NCI-H2107 treated with DMSO at 0.1 percent for 48 hours (cell line): ENCODE data around the gene CYBRD1.
"Not testable (repeated sequence)": the region's sequence is repeated elsewhere in the genome, so short reads cannot be mapped to it uniquely, and the experiment has no call there.

Experiments used
- DNase-seq: peaks from one replicate; lab custom pipeline; 2025; ENCODE audit not compliant: unreplicated experiment; lab: John Stamatoyannopoulos, UW

CYBRD1 gene

GRCh38 chr2:171515672-171516298 is 6.5 kb upstream of the CYBRD1 start:
- no peak for DNase-seq

GRCh38 chr2:171516793-171517192 is 5.5 kb upstream of the CYBRD1 start:
- DNase-seq = no peak

GRCh38 chr2:171520471-171520870 is 1.8 kb upstream of the CYBRD1 start:
- no peak for DNase-seq

GRCh38 chr2:171521361-171522051 is 768 bp upstream of the CYBRD1 start:
- DNase-seq = no peak

GRCh38 chr2:171522788-171523087 is 464 bp downstream of the CYBRD1 start:
- no peak for DNase-seq

GRCh38 chr2:171523088-171524017 is 1.1 kb downstream of the CYBRD1 start:
- DNase-seq = no peak

GRCh38 chr2:171524018-171524401 is 1.7 kb downstream of the CYBRD1 start:
- DNase-seq = no peak

- no peak for DNase-seq
These were observed 7.6 kb downstream of the CYBRD1 start for GRCh38 chr2:171529914-171530313.

GRCh38 chr2:171530378-171530777 is 8.1 kb downstream of the CYBRD1 start:
- no peak for DNase-seq

GRCh38 chr2:171530859-171531258 is 8.6 kb downstream of the CYBRD1 start:
- not testable (repeated sequence) for DNase-seq

GRCh38 chr2:171531291-171531690 is 9.0 kb downstream of the CYBRD1 start:
- DNase-seq = no peak

- DNase-seq = no peak
These were observed 9.7 kb downstream of the CYBRD1 start for GRCh38 chr2:171531836-171532450.

GRCh38 chr2:171533331-171533730 is 11.1 kb downstream of the CYBRD1 start:
- no peak for DNase-seq

- DNase-seq = not testable (repeated sequence)
These were observed 13.3 kb downstream of the CYBRD1 start for GRCh38 chr2:171535528-171535927.

GRCh38 chr2:171540437-171540836 is 18.2 kb downstream of the CYBRD1 start:
- no peak for DNase-seq

GRCh38 chr2:171541202-171541887 is 19.1 kb downstream of the CYBRD1 start:
- DNase-seq = peak; percentile 61

GRCh38 chr2:171545086-171545485 is 22.8 kb downstream of the CYBRD1 start:
- DNase-seq = no peak

- no peak for DNase-seq
These were observed 25.0 kb downstream of the CYBRD1 start for GRCh38 chr2:171547256-171547655.

GRCh38 chr2:171547720-171548119 is 25.4 kb downstream of the CYBRD1 start:
- no peak for DNase-seq

- DNase-seq = no peak
These were observed 28.3 kb downstream of the CYBRD1 start for GRCh38 chr2:171550613-171551012.

GRCh38 chr2:171551836-171552235 is 29.6 kb downstream of the CYBRD1 start:
- no peak for DNase-seq
